GM19324 (cell line): Measurements from ENCODE around the gene TMEM185A.
"Not testable (repeated sequence)": the region's sequence is repeated elsewhere in the genome, so short reads cannot be mapped to it uniquely, and the experiment has no call there.

Source experiments
- ATAC-seq: cut with Tn5 transposase; IDR thresholded peaks from one replicate; pipeline ENCODE4 v1.9.1; 2021; ENCODE audit warnings: mild to moderate bottlenecking, moderate library complexity; ENCODE audit not compliant: unreplicated experiment, low FRiP score

TMEM185A gene

GRCh38 chrX:149563359-149563758 is 68.2 kb downstream of the TMEM185A start:
- ATAC-seq = no peak

DNA sequence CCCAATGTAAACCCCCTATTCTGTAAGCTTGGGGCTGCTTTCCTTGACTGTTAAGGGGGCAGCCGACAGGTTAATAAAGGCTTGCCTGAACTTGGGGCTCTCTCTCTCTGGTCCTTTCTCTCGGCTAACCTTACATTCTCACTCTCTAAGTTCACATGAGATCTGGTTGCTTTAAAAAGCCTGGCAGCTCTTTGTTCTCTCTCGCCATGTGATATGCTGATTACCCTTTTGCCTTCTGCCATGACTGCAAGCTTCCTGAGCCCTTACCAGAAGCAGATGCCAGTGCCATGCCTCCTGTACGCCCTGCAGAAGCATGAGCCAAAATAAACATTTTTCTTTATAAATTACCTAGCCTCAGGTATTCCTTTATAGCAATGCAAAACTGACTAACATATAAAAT is 76.3 kb downstream of the TMEM185A start:
- ATAC-seq = not testable (repeated sequence)

DNA sequence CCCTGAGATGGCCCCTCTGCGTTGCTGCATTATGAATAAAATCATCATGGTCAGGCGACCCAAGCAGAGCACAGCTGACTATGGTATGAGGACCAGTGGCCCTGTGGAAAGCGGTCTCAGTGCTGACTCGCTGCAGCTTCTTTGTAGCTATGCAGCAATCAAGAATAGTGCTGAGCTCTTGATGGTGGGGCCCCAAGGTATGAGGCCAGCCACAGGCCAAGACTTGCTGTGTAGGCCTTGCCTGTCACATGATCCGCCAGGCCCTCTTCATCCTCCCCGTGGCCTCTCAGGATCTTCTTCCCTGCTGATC is 79.7 kb downstream of the TMEM185A start:
- ATAC-seq = not testable (repeated sequence)

GRCh38 chrX:149551245-149551938 is 80.2 kb downstream of the TMEM185A start:
- not testable (repeated sequence) for ATAC-seq

GRCh38 chrX:149550454-149550853 is 81.1 kb downstream of the TMEM185A start:
- ATAC-seq = not testable (repeated sequence)

DNA sequence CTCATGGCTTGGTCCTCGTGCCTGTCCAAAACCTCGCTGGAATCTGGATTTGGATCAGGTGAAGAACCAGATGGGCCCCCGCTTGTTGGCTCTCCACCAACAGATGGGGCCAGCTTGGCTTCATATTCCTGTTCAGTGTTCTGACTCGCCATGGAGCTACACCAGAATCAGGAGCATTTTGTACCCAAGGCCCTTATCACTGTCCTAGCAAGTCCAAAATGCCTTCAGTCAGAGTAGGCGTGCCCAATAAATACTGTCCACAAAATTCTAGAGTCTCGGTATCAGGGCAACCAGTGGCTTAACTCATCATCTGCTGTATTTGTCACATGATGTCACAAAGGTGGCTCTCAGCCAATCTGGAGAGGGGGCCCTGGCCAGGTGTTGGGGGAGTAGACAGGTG is 81.9 kb downstream of the TMEM185A start, which contains the start of gene HSFX3:
TSS of gene HSFX3 (minus strand) at position 224 of the 400 bp plus-strand sequence. CDS start at position 152, 72 bp downstream.
- ATAC-seq = not testable (repeated sequence)

- not testable (repeated sequence) for ATAC-seq
Observed at GRCh38 chrX:149547782-149548181, 83.8 kb downstream of the TMEM185A start.

- not testable (repeated sequence) for ATAC-seq
Observed at GRCh38 chrX:149546962-149547361, 84.6 kb downstream of the TMEM185A start.
